Measurements from ENCODE around the gene YAP1.

YAP1 gene

GRCh38 chr11:102177126-102177525, 66.9 kb downstream of the YAP1 start:
- no peak overlapping the region for H3K4me3 ChIP-seq (ENCODE audit: low read depth in 1 of 5, low read length in 5 of 5)
- H3K27me3 ChIP-seq (ENCODE audit: control insufficient read depth in 5 of 5, insufficient read depth in 4 of 5, low read length in 5 of 5) = no peaks in the 10 kb centered on the region
- H3K4me1 ChIP-seq (ENCODE audit: control insufficient read depth in 5 of 5, insufficient read depth in 5 of 5, low read length in 5 of 5) = peaks cover 0 to 9% (median 0%) of the 10 kb centered on the region in 5 donors
- peak overlapping the region; percentile 81 for H3K27ac ChIP-seq (ENCODE audit: low read depth, low read length)
- peaks cover 5 to 14% (median 8%) of the 10 kb centered on the region in 5 donors for H3K36me3 ChIP-seq (ENCODE audit: control insufficient read depth in 5 of 5, insufficient read depth in 5 of 5, low read length in 5 of 5)
- no peak overlapping the region for H3K9ac ChIP-seq (ENCODE audit: low read length in 5 of 5)
- no peaks in the 10 kb centered on the region for H3K9me3 ChIP-seq (ENCODE audit: control insufficient read depth in 5 of 5, low read length in 5 of 5)

DNA sequence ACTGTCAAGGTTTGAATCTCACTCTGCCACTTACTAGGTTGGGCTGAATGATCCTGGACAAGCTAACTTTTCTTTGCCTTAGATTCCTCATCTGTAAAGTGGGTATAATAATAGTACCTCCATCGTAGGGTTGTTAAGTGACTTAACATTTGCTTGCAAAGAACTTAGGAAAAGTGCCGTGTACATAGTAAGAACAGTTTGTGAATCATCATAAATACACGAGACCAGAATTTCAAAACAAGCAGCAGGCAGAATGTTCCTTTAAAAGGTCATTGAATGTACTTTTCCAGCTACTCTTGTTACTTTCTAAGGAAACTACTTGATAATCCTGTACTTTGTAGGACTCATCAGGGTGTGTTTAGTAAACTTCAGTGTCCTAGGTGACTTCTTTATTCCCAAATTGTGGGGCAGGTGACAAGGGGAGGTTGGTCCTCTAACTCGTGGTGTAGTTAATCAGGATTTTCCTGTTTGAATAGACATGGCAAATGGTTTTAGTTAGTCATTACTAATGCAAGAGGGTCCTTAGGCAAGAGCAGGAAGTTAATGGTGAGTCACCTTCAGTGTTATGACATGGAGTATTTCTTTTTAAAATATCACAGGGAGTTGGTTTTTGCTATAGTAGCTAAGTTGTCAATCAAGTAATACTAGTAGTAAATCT, 67.9 kb downstream of the YAP1 start:
- Histone ChIP-seq H3K27me3 (ENCODE audit: control insufficient read depth in 5 of 5, insufficient read depth in 4 of 5, low read length in 5 of 5) (no peaks in the 10 kb centered on the region), H3K9ac (ENCODE audit: low read length in 5 of 5) (no peak overlapping the region), H3K4me1 (ENCODE audit: control insufficient read depth in 5 of 5, insufficient read depth in 5 of 5, low read length in 5 of 5) (no peaks in the 10 kb centered on the region), H3K36me3 (ENCODE audit: control insufficient read depth in 5 of 5, insufficient read depth in 5 of 5, low read length in 5 of 5) (peaks cover 5 to 14% (median 8%) of the 10 kb centered on the region in 5 donors), H3K9me3 (ENCODE audit: control insufficient read depth in 5 of 5, low read length in 5 of 5) (no peaks in the 10 kb centered on the region), H3K27ac (ENCODE audit: low read depth, low read length) (peak overlapping the region; percentile 81), H3K4me3 (ENCODE audit: low read depth in 1 of 5, low read length in 5 of 5) (no peak overlapping the region)

- H3K4me3 ChIP-seq (ENCODE audit: low read depth in 1 of 5, low read length in 5 of 5) = no peak overlapping the region
- peaks cover 2 to 3% (median 3%) of the 10 kb centered on the region in 5 donors for H3K4me1 ChIP-seq (ENCODE audit: control insufficient read depth in 5 of 5, insufficient read depth in 5 of 5, low read length in 5 of 5)
- peak overlapping the region; percentile 81 for H3K27ac ChIP-seq (ENCODE audit: low read depth, low read length)
- H3K9me3 ChIP-seq (ENCODE audit: control insufficient read depth in 5 of 5, low read length in 5 of 5) = no peaks in the 10 kb centered on the region
- peaks cover 5 to 14% (median 10%) of the 10 kb centered on the region in 5 donors for H3K36me3 ChIP-seq (ENCODE audit: control insufficient read depth in 5 of 5, insufficient read depth in 5 of 5, low read length in 5 of 5)
- H3K9ac ChIP-seq (ENCODE audit: low read length in 5 of 5) = no peak overlapping the region
- H3K27me3 ChIP-seq (ENCODE audit: control insufficient read depth in 5 of 5, insufficient read depth in 4 of 5, low read length in 5 of 5) = no peaks in the 10 kb centered on the region
Measured at GRCh38 chr11:102179371-102179770, 69.1 kb downstream of the YAP1 start.

DNA sequence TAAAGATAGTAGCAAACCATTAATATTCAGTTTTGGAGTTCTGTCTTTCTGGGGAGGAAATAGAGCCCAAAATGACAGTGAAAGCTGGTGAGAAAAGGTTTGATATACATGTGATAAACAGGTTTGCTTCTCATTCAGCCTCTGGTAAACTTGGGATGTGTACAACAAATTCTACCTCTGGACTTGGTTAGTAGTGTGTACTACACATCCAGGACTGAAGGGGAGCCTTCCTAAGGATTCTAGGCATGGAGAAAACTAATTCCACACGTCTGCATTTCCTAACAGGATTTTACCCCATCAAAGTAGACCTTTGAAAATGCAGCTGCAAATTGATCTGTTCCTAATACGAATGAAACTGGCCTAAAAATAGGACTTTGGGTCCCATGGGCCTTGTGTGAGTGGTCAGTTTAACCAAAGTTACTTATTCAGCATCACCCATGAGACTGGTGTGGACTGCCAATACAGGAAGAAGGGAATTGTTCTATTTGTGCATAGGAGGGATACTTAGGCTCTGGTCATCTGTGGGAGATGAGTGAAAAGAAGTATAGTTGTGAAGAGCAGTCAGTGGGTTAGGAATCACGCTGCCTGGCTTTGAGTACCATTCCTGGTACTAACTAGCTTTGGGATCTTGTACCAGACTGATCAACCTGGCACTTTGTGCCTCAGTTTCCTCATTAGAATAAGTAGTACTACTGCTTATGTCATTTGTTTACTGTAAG, 74.2 kb downstream of the YAP1 start:
- Histone ChIP-seq H3K36me3 (ENCODE audit: control insufficient read depth in 5 of 5, insufficient read depth in 5 of 5, low read length in 5 of 5) (peaks cover 0 to 3% (median 0%) of the 10 kb centered on the region in 5 donors), H3K9ac (ENCODE audit: low read length in 5 of 5) (no peak overlapping the region), H3K27ac (ENCODE audit: low read depth, low read length) (peak overlapping the region; percentile 46), H3K27me3 (ENCODE audit: control insufficient read depth in 5 of 5, insufficient read depth in 4 of 5, low read length in 5 of 5) (no peaks in the 10 kb centered on the region), H3K9me3 (ENCODE audit: control insufficient read depth in 5 of 5, low read length in 5 of 5) (no peaks in the 10 kb centered on the region), H3K4me3 (ENCODE audit: low read depth in 1 of 5, low read length in 5 of 5) (no peak overlapping the region), H3K4me1 (ENCODE audit: control insufficient read depth in 5 of 5, insufficient read depth in 5 of 5, low read length in 5 of 5) (peaks cover 4 to 26% (median 19%) of the 10 kb centered on the region in 5 donors)

GRCh38 chr11:102186551-102187191, 76.4 kb downstream of the YAP1 start:
- peak overlapping the region; percentile 88 for H3K27ac ChIP-seq (ENCODE audit: low read depth, low read length)
- peak overlapping the region in 2 of 5 donors; percentile 25 to 51 for H3K9ac ChIP-seq (ENCODE audit: low read length in 5 of 5)
- no peaks in the 10 kb centered on the region for H3K9me3 ChIP-seq (ENCODE audit: control insufficient read depth in 5 of 5, low read length in 5 of 5)
- H3K27me3 ChIP-seq (ENCODE audit: control insufficient read depth in 5 of 5, insufficient read depth in 4 of 5, low read length in 5 of 5) = no peaks in the 10 kb centered on the region
- H3K4me1 ChIP-seq (ENCODE audit: control insufficient read depth in 5 of 5, insufficient read depth in 5 of 5, low read length in 5 of 5) = peaks cover 4 to 26% (median 19%) of the 10 kb centered on the region in 5 donors
- H3K36me3 ChIP-seq (ENCODE audit: control insufficient read depth in 5 of 5, insufficient read depth in 5 of 5, low read length in 5 of 5) = peaks cover 0 to 2% (median 0%) of the 10 kb centered on the region in 5 donors
- no peak overlapping the region for H3K4me3 ChIP-seq (ENCODE audit: low read depth in 1 of 5, low read length in 5 of 5)

DNA sequence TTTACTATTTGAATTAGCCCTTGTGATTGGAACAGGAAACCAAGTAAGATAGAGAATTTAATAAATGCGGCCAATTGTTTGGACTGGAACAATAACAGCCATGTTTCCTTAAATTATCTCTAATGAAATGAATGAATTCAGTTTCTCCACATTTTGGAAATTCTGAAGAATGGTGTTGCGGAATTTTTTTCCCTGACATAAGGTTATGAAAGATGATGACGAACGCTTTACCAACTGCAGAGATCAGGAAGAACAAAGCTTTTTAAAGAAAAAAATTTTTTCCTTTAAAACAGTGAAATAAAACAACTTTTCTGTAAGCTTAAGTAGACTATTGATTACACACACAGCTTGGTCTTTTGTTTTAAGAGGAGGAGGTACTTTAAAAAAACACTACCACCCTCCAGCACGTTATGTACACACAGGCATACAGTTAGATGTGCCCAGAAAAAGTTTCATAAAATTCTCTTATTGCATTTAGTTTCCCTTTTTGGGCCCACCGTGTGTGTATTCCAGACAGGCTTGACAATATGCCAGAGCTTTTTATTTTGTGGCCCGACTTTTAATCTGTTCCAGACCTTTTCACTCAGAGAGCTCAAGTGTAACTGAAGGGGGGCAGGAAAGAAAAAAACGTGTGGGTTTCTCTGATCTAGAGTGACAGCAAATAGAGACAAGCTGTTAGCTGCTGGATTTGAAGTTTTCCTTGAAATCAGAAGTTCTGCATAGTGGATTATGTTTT, 77.3 kb downstream of the YAP1 start:
- peak overlapping the region; percentile 88 for H3K27ac ChIP-seq (ENCODE audit: low read depth, low read length)
- no peaks in the 10 kb centered on the region for H3K9me3 ChIP-seq (ENCODE audit: control insufficient read depth in 5 of 5, low read length in 5 of 5)
- H3K9ac ChIP-seq (ENCODE audit: low read length in 5 of 5) = peak overlapping the region in 4 of 5 donors; percentile 4 to 85 (median 49)
- H3K4me1 ChIP-seq (ENCODE audit: control insufficient read depth in 5 of 5, insufficient read depth in 5 of 5, low read length in 5 of 5) = peaks cover 4 to 26% (median 21%) of the 10 kb centered on the region in 5 donors
- H3K4me3 ChIP-seq (ENCODE audit: low read depth in 1 of 5, low read length in 5 of 5) = no peak overlapping the region
- no peaks in the 10 kb centered on the region for H3K27me3 ChIP-seq (ENCODE audit: control insufficient read depth in 5 of 5, insufficient read depth in 4 of 5, low read length in 5 of 5)
- peaks cover 0 to 2% (median 0%) of the 10 kb centered on the region in 5 donors for H3K36me3 ChIP-seq (ENCODE audit: control insufficient read depth in 5 of 5, insufficient read depth in 5 of 5, low read length in 5 of 5)

- Histone ChIP-seq H3K4me1 (ENCODE audit: control insufficient read depth in 5 of 5, insufficient read depth in 5 of 5, low read length in 5 of 5) (peaks cover 4 to 26% (median 22%) of the 10 kb centered on the region in 5 donors), H3K4me3 (ENCODE audit: low read depth in 1 of 5, low read length in 5 of 5) (no peak overlapping the region), H3K36me3 (ENCODE audit: control insufficient read depth in 5 of 5, insufficient read depth in 5 of 5, low read length in 5 of 5) (peaks cover 0 to under 1% (median 0%) of the 10 kb centered on the region in 5 donors), H3K27me3 (ENCODE audit: control insufficient read depth in 5 of 5, insufficient read depth in 4 of 5, low read length in 5 of 5) (no peaks in the 10 kb centered on the region), H3K27ac (ENCODE audit: low read depth, low read length) (peak overlapping the region; percentile 88), H3K9ac (ENCODE audit: low read length in 5 of 5) (peak overlapping the region in 2 of 5 donors; percentile 59 to 85), H3K9me3 (ENCODE audit: control insufficient read depth in 5 of 5, low read length in 5 of 5) (no peaks in the 10 kb centered on the region)
Measured at GRCh38 chr11:102188488-102188887, 78.2 kb downstream of the YAP1 start.

DNA sequence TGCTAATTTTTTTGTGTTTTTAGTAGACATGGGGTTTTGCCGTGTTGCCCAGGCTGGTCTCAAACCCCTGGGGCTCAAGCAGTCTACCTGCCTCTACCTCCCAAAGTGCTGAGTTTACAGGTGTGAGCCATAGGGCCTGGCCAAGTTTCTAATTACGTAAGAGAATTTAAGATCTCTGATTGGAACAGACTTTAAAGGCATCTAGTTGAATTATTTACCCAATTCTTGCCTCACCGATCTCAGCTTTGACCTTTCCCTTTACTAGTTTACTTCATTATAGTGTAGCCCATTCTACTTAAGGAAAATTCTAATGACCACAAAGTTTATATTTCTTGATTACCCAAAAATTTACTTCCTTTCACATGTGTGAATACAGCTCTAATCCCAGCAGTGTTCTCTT, 81.6 kb downstream of the YAP1 start:
- H3K4me3 ChIP-seq (ENCODE audit: low read depth in 1 of 5, low read length in 5 of 5) = no peak overlapping the region
- no peaks in the 10 kb centered on the region for H3K27me3 ChIP-seq (ENCODE audit: control insufficient read depth in 5 of 5, insufficient read depth in 4 of 5, low read length in 5 of 5)
- H3K9ac ChIP-seq (ENCODE audit: low read length in 5 of 5) = no peak overlapping the region
- no peaks in the 10 kb centered on the region for H3K36me3 ChIP-seq (ENCODE audit: control insufficient read depth in 5 of 5, insufficient read depth in 5 of 5, low read length in 5 of 5)
- no peaks in the 10 kb centered on the region for H3K9me3 ChIP-seq (ENCODE audit: control insufficient read depth in 5 of 5, low read length in 5 of 5)
- peaks cover 0 to 31% (median 15%) of the 10 kb centered on the region in 5 donors for H3K4me1 ChIP-seq (ENCODE audit: control insufficient read depth in 5 of 5, insufficient read depth in 5 of 5, low read length in 5 of 5)
- peak overlapping the region; percentile 52 for H3K27ac ChIP-seq (ENCODE audit: low read depth, low read length)

DNA sequence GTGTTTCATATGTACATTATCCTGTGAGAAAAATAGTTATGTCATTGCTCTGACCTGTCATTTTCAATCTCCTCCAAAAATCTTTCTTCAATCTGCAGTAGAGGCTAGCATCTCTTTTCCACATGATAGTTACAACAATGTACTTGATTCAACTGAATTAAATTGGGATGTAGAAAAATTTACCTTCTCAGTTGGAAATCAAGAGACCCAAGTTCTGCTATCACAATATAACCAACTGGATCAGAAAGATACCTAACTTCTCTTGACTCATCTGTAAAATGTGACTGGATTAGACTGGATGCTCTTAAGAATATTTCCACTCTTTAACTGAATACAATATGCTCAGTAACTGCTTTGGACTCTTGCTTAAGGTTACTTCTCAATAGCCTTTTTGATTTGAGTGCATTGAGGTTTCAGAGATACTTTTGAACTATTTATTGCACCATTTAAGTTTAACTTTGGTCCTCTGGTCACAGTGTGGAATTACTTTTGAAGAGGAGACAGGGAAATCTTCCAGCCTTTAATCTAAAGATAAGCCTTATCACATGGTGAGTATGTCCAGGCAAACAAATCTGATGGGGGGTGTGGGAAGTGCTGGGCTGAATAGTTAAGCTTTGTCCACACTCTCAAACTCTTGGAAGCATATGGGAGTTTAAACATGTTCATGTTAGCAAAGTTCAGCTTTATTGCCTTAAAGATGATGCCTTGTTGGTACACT, 82.3 kb downstream of the YAP1 start:
- Histone ChIP-seq H3K36me3 (ENCODE audit: control insufficient read depth in 5 of 5, insufficient read depth in 5 of 5, low read length in 5 of 5) (no peaks in the 10 kb centered on the region), H3K4me3 (ENCODE audit: low read depth in 1 of 5, low read length in 5 of 5) (no peak overlapping the region), H3K27ac (ENCODE audit: low read depth, low read length) (peak overlapping the region; percentile 52), H3K4me1 (ENCODE audit: control insufficient read depth in 5 of 5, insufficient read depth in 5 of 5, low read length in 5 of 5) (peaks cover 0 to 30% (median 11%) of the 10 kb centered on the region in 5 donors), H3K9ac (ENCODE audit: low read length in 5 of 5) (no peak overlapping the region), H3K27me3 (ENCODE audit: control insufficient read depth in 5 of 5, insufficient read depth in 4 of 5, low read length in 5 of 5) (no peaks in the 10 kb centered on the region), H3K9me3 (ENCODE audit: control insufficient read depth in 5 of 5, low read length in 5 of 5) (no peaks in the 10 kb centered on the region)

Measured in subcutaneous abdominal adipose tissue (tissue), 5 donors.